DMS153 (cell line): ENCODE data around the gene HIVEP3.
"Not testable (repeated sequence)": the region's sequence is repeated elsewhere in the genome, so short reads cannot be mapped to it uniquely, and the experiment has no call there.

Experiments
- DNase-seq: peaks from one replicate; lab custom pipeline; 2025; lab: John Stamatoyannopoulos, UW

Gene HIVEP3

GRCh38 chr1:41711581-41711980 is 207.1 kb downstream of the HIVEP3 start:
- no peak for DNase-seq

DNA sequence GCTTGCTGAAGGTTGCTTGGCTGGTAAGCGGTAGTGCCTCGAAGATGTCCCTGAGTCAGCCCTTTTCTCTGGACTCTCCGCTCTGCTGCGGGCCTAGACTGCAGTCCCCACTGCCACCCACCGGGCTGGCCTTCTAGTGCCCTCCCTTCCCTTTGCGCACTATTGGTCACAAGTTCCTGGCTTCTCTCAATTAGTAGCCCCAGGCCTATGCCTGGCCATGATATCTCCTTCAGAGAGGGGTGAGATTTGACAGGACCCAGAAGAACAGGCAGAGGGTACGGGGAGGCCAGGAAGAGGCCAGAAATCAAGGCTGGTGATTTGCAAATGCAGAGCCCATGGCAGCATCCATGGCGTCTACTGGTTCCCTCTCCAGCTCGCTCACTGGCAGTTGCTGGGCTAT is 207.7 kb downstream of the HIVEP3 start:
- no peak for DNase-seq

DNA sequence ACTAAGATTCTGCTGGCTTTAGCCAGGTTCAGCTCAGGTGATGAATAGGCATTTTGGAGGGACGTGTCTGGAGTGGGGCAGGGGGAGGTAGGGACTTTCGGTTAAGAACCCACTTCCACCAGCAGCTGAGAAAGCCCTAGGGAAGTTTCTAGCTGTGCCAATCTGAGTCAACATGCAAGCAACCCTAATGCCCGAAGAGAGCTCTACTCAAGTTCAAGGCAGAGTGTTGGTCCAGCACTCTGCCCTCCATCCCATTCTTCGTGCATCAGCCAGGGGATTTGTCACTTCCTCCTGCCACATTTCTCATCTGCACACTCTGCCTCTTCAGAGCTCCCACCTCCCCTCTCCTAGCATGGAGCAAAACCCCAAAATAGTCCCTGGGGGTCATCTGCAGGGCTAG is 208.8 kb downstream of the HIVEP3 start:
- DNase-seq, result no peak

DNA sequence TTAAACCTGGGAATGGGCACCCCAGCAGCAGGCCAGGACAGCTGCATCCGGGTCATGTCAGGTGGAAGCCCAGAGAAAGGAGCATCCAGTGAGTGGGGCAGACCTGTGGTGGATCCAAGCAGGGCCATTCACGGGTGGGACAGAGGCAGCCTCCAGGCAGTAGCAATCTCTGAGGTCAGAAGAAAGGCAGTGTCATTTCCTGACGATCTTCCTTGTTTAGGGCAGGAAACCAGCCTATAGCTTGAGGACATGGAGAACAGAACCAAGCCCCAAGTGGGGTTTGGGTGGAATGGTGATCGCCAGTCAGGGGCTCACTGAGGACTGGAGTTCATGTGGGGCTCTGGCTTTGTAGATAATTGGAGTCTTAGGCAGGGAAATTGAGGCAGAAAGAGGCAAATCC is 209.4 kb downstream of the HIVEP3 start:
- DNase-seq, result no peak

GRCh38 chr1:41708332-41708731 is 210.4 kb downstream of the HIVEP3 start:
- DNase-seq, result no peak

DNA sequence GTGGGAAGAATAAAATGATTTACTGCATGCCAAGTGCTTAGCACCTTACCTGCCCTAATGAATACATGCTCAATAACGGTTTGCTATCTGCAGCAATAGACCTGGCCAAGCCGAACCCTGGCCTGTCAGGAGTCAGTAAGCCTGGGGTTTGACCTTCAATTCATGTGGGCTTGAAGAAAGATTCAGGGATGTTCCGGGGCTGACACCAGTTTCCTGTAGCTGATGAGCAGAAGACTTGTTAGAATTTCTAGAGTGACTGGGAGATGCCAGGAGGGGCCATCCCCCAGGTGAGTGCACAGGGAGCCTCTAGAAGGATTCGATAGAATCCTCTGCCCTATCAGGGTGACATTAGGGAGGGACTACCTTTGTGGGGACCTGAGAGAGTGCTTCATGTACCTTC is 210.9 kb downstream of the HIVEP3 start:
- no peak for DNase-seq

GRCh38 chr1:41705798-41706197 is 212.9 kb downstream of the HIVEP3 start:
- no peak for DNase-seq

DNA sequence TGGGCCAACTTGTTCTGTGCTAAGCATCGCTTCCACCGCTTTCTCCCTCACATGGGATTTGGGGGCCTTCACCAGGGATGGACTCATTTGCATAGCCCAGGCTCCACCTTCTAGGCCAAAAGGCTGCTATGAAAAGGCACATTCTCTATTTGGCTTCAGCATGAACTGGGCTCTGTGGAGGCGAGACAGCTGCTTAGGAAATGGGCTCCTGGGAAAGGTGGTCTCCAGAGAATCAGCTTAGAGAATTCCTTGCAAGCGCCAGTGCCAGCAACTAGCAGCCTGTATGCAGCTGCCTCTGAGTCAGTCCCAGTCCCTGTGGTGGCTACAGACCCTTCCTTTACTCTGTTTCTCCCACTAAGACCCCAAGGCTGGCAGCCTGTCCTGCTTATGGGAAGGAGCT is 214.5 kb downstream of the HIVEP3 start:
- no peak for DNase-seq

- DNase-seq, result no peak
Measured at GRCh38 chr1:41702771-41703170, 216.0 kb downstream of the HIVEP3 start.

DNA sequence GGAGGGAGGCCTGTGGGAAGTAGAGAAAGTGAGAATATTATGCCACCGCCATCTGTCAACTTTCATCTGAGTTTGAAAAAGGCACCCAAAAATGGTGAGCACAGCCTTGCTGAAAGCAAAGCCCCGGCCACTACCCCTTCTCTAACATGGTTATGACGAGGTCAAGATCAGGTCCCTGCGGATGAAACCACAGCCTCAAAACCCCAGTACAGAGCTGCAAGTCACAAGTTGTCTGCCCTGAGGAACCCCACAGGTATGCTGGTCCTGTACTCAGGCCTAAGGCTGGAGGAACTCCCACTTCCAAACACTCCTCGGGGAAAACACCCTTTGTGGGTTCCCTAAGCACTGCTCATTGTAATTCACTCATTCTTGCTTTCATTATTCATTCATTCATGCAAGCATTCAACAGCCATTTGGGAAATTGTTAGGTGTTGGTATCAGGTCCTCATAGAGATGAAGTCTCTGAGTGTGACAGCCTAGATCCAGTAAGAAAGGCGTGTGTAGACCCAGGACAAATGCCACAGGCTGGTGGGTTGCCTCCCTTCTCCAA is 217.7 kb downstream of the HIVEP3 start:
- DNase-seq, result no peak

GRCh38 chr1:41700581-41700980 is 218.1 kb downstream of the HIVEP3 start:
- no peak for DNase-seq

DNA sequence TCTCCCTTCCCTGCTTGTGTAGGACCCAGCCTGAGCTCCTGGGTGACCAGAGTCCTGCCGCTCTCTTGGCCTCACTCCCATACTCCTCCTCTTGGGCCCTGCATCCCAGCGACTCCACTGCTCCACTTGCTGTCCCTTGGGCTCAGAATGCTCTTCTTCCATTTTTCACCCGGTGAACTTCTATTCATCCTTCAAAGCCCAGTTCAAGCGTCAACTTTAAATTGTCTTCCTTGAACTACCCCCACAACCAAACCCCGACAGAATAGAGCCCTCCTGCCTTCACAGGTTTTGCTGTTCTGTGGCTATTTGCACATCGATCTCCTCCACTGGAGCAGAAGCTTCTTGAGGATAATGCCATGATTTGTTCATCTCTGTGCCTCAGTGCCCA is 218.9 kb downstream of the HIVEP3 start:
- DNase-seq, result no peak

DNA sequence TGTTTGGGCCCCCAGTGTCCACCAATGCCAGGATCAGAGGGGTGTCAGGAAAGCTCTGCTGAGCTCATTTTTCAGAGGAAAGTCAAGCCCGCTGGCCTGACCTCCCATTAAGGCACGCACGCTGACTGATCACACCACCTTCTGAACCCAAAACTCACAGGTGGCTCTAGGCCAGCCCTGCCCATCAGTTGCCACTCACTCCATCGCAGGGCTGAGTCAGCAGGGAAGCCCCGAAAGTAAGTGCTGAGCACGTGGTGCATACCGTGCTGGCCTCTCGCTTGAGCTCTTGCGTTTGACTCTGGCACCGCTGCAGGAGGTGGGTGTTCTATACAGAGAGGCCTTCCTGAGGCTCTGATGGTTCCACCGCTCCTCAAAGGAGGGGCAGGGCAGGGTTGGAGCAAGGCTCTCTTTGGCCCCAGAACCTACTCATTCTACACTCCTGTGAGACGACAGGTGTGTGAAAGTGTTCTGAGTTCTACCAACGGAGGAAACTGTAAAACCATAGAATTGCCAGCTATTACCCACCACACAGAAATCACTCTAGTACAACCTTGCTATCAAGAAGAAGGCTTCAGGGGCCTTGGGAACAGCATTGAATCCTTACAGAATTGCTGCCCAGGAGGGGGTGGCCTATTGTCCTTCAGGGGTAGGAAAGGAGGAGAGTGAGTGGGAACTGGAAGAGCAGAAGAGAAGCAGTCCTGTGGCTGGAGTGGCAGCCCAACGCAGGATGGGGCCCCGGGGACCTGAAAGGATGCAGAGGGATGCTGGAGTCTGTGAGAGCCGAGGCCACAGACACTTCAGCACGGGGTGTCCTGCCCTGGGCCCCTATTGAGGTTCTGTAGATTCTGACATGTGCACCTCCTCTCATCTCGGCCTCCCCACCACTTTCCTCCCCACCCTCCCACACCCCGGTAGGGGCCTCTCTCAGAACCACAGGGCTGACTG is 219.5 kb downstream of the HIVEP3 start:
- DNase-seq, result no peak

DNA sequence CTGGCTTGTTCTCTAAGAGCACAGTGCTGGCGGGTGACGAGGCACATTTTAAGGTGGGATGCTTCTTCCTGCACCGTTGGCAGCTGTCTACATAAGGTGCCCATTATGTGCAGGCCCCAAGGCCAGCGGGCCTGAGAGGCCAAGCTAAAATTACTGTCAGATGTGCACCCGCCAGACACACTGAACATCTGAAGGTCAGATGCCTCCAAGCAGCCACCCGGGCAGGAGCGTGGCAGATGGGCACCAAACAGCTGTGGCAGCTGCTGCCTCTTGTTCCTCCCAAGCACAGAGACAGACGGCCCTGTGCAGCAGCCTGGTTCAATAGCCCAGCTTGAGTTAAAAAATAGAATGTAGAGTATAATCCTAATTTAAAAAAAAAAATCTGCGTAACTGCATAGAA is 222.3 kb downstream of the HIVEP3 start:
- no peak for DNase-seq

DNA sequence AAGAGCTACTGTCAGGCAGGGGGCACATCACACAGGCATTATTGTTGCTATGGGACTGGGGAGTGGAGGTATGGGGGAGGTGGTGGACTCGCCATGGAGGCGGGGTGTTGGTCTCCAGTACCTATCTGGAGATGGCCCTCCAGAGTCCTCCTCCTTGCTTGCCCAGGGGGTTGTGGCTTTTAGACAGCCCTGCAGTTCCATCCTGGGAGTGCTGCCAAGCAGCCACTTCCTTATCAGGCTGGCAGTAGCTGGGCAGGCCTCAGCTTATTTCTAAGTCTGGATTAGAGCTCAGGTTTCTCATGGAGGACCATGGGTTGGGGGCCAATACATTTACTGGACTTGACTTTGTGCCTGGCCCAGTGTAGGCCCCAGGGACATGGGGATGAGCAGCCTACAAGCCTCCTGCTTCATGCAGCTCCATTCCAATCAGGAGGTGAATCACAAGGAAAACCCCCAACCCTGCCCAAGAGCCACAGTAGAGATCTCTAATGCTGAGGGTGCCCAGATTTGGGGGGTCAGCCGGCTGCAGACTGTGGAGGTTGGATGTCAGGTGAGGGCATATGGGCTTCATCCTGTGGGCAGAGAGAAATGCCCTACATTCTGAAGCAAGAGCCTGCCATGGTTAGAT is 223.5 kb downstream of the HIVEP3 start:
- peak; percentile 83 for DNase-seq

- not testable (repeated sequence) for DNase-seq
Measured at GRCh38 chr1:41691966-41692365, 226.8 kb downstream of the HIVEP3 start.

GRCh38 chr1:41691424-41691823 is 227.3 kb downstream of the HIVEP3 start:
- no peak for DNase-seq

DNA sequence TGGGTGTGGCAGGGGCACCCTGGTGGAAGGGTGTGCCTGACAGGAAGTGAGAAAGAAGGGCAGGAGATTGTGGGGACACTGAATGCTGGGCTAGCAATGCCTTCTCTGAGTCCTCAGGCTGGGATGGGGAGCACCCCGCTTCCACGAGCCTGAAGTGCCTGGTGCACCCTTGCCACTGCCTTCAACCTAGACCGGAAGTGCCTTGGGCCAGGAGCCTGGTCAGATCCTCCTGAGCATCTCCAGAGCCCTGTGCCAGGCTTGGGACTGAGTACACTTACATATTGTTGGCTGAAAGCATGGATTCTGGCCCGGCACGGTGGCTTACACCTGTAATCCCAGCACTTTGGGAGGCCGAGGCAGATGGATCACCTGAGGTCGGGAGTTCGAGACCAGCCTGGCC is 228.4 kb downstream of the HIVEP3 start:
- no peak for DNase-seq

GRCh38 chr1:41689558-41689981 is 229.2 kb downstream of the HIVEP3 start:
- no peak for DNase-seq

GRCh38 chr1:41689139-41689538 is 229.6 kb downstream of the HIVEP3 start:
- no peak for DNase-seq

- no peak for DNase-seq
Measured at GRCh38 chr1:41687007-41687406, 231.7 kb downstream of the HIVEP3 start.

- no peak for DNase-seq
Measured at GRCh38 chr1:41683681-41684500, 234.8 kb downstream of the HIVEP3 start.
